GM19467 (cell line): Measurements from ENCODE around the gene DCAKD.
"Not testable (repeated sequence)": the region's sequence is repeated elsewhere in the genome, so short reads cannot be mapped to it uniquely, and the experiment has no call there.

Experiments
- ATAC-seq: cut with Tn5 transposase; IDR thresholded peaks from one replicate; pipeline ENCODE4 v1.9.1; 2021; ENCODE audit warnings: mild to moderate bottlenecking, moderate library complexity; ENCODE audit not compliant: unreplicated experiment

The DCAKD gene

GRCh38 chr17:45067637-45068036 lies 16.2 kb upstream of the DCAKD start:
- ATAC-seq, result no peak

GRCh38 chr17:45063198-45063597 lies 11.8 kb upstream of the DCAKD start:
- ATAC-seq, result no peak

GRCh38 chr17:45061606-45062205 lies 10.3 kb upstream of the DCAKD start:
- no peak for ATAC-seq

- peak; percentile 69 for ATAC-seq
Measured at GRCh38 chr17:45060797-45061605, 9.6 kb upstream of the DCAKD start, which contains the start of gene NMT1. NMT1 (plus strand) TSS chr17:45061317; CDS start chr17:45061330, 13 bp downstream.

GRCh38 chr17:45060382-45060796 lies 9.0 kb upstream of the DCAKD start:
- ATAC-seq, result no peak

GRCh38 chr17:45052052-45052772 lies 780 bp upstream of the DCAKD start:
- ATAC-seq, result no peak

GRCh38 chr17:45051720-45052051 lies 254 bp upstream of the DCAKD start:
- ATAC-seq, result not testable (repeated sequence)

- no peak for ATAC-seq
Measured at GRCh38 chr17:45050481-45051059, 862 bp downstream of the DCAKD start.

- ATAC-seq, result no peak
Measured at GRCh38 chr17:45048795-45049563, 2.5 kb downstream of the DCAKD start.

- no peak for ATAC-seq
Measured at GRCh38 chr17:45046537-45047125, 4.8 kb downstream of the DCAKD start.

GRCh38 chr17:45043813-45044540 lies 7.5 kb downstream of the DCAKD start:
- no peak for ATAC-seq

GRCh38 chr17:45042346-45043120 lies 8.9 kb downstream of the DCAKD start:
- ATAC-seq, result no peak

- ATAC-seq, result no peak
Measured at GRCh38 chr17:45040459-45040858, 11.0 kb downstream of the DCAKD start.

- ATAC-seq, result no peak
Measured at GRCh38 chr17:45038728-45039634, 12.5 kb downstream of the DCAKD start.

- ATAC-seq, result no peak
Measured at GRCh38 chr17:45036691-45037090, 14.7 kb downstream of the DCAKD start.

- ATAC-seq, result no peak
Measured at GRCh38 chr17:45035848-45036247, 15.6 kb downstream of the DCAKD start.

GRCh38 chr17:45034599-45034998 lies 16.8 kb downstream of the DCAKD start:
- ATAC-seq, result no peak

GRCh38 chr17:45032174-45032541 lies 19.3 kb downstream of the DCAKD start:
- ATAC-seq, result no peak
